ENCODE results near the gene YIPF1. TPM values are rescaled to one million over a fixed set of nuclear protein-coding genes. Genes with fewer than 3 reads are reported as not detected.

Gene YIPF1
- total RNA-seq, 2 donors from 2014 or later, result 30.4 to 35.3 TPM

- intact Hi-C loops (cut with DNase I), result no loop called here
- Histone ChIP-seq H3K9me3 (no peaks in the 10 kb centered on the region), H3K4me1 (no peaks in the 10 kb centered on the region), H3K36me3 (no peaks in the 10 kb centered on the region), H3K4me3 (no peak overlapping the region), H3K27me3 (no peaks in the 10 kb centered on the region), H3K9ac (ENCODE audit: low read depth in 2 of 2, low read length in 2 of 2) (no peak overlapping the region), H3K27ac (no peak overlapping the region)
- DNase-seq, result no peak
- TF ChIP-seq CTCF (IDR thresholded peaks at IDR 0.05), result no peak
These were observed 41.3 kb upstream of the YIPF1 start for GRCh38 chr1:53930932-53931331.

GRCh38 chr1:53929246-53929960 lies 39.8 kb upstream of the YIPF1 start:
- H3K36me3 ChIP-seq, result no peaks in the 10 kb centered on the region

GRCh38 chr1:53927376-53927881 lies 37.8 kb upstream of the YIPF1 start:
- H3K9ac ChIP-seq (ENCODE audit: low read depth in 2 of 2, low read length in 2 of 2), result no peak overlapping the region
- TF ChIP-seq CTCF (IDR thresholded peaks at IDR 0.05), result no peak
- H3K27me3 ChIP-seq, result no peaks in the 10 kb centered on the region
- no peaks in the 10 kb centered on the region for H3K36me3 ChIP-seq
- no peaks in the 10 kb centered on the region for H3K9me3 ChIP-seq
- H3K4me1 ChIP-seq, result no peaks in the 10 kb centered on the region
- H3K4me3 ChIP-seq, result no peak overlapping the region
- DNase-seq, result no peak
- no peak overlapping the region for H3K27ac ChIP-seq
- intact Hi-C loops (cut with DNase I), result no loop called here

More at GRCh38 chr1:53929246-53929960, 39.8 kb upstream of the YIPF1 start:
- Histone ChIP-seq H3K27ac (no peak overlapping the region), H3K27me3 (no peaks in the 10 kb centered on the region), H3K9ac (ENCODE audit: low read depth in 2 of 2, low read length in 2 of 2) (no peak overlapping the region), H3K4me1 (no peaks in the 10 kb centered on the region), H3K4me3 (no peak overlapping the region), H3K9me3 (no peaks in the 10 kb centered on the region)
- no peak for DNase-seq
- TF ChIP-seq CTCF (IDR thresholded peaks at IDR 0.05), result no peak
- intact Hi-C loops (cut with DNase I), result no loop called here

GRCh38 chr1:53919675-53920066 lies 30.1 kb upstream of the YIPF1 start:
- H3K4me1 ChIP-seq, result no peaks in the 10 kb centered on the region
- H3K9ac ChIP-seq (ENCODE audit: low read depth in 2 of 2, low read length in 2 of 2), result no peak overlapping the region
- H3K36me3 ChIP-seq, result no peaks in the 10 kb centered on the region
- no peak for TF ChIP-seq CTCF (IDR thresholded peaks at IDR 0.05)
- intact Hi-C loops (cut with DNase I), result no loop called here
- DNase-seq, result no peak
- H3K9me3 ChIP-seq, result no peaks in the 10 kb centered on the region
- no peak overlapping the region for H3K27ac ChIP-seq
- no peaks in the 10 kb centered on the region for H3K27me3 ChIP-seq
- H3K4me3 ChIP-seq, result no peak overlapping the region

- no peaks in the 10 kb centered on the region for H3K27me3 ChIP-seq
- H3K9me3 ChIP-seq, result no peaks in the 10 kb centered on the region
- intact Hi-C loops (cut with DNase I), result no loop called here
- no peak for TF ChIP-seq CTCF (IDR thresholded peaks at IDR 0.05)
- no peak overlapping the region for H3K27ac ChIP-seq
- no peaks in the 10 kb centered on the region for H3K36me3 ChIP-seq
- DNase-seq, result no peak
- H3K9ac ChIP-seq (ENCODE audit: low read depth in 2 of 2, low read length in 2 of 2), result no peak overlapping the region
- no peaks in the 10 kb centered on the region for H3K4me1 ChIP-seq
- no peak overlapping the region for H3K4me3 ChIP-seq
These were observed 28.7 kb upstream of the YIPF1 start for GRCh38 chr1:53918343-53918742.
